ENCODE data around the gene DIPK1A.

DIPK1A gene

GRCh38 chr1:92870591-92870990 is 90.7 kb downstream of the DIPK1A start:
- TF ChIP-seq ZNF785 (tag by site-specific recombination; IDR thresholded peaks at IDR 0.05): no peak
- TF ChIP-seq ZNF677 (tag by site-specific recombination; IDR thresholded peaks at IDR 0.05): no peak
- no peak for TF ChIP-seq ZNF148 (tag by site-specific recombination; IDR thresholded peaks at IDR 0.05; ENCODE audit: borderline replicate concordance)
- TF ChIP-seq ZNF658 (tag by site-specific recombination; IDR thresholded peaks at IDR 0.05): no peak
- TF ChIP-seq ZSCAN23 (tag by site-specific recombination; IDR thresholded peaks at IDR 0.05): no peak
- no peak for TF ChIP-seq ZNF747 (tag by site-specific recombination; IDR thresholded peaks at IDR 0.05)
- no peak for TF ChIP-seq FEZF1 (tag by site-specific recombination; IDR thresholded peaks at IDR 0.05)
- TF ChIP-seq ZNF2 (tag by site-specific recombination; IDR thresholded peaks at IDR 0.05): no peak
- TF ChIP-seq, protein P1, sequence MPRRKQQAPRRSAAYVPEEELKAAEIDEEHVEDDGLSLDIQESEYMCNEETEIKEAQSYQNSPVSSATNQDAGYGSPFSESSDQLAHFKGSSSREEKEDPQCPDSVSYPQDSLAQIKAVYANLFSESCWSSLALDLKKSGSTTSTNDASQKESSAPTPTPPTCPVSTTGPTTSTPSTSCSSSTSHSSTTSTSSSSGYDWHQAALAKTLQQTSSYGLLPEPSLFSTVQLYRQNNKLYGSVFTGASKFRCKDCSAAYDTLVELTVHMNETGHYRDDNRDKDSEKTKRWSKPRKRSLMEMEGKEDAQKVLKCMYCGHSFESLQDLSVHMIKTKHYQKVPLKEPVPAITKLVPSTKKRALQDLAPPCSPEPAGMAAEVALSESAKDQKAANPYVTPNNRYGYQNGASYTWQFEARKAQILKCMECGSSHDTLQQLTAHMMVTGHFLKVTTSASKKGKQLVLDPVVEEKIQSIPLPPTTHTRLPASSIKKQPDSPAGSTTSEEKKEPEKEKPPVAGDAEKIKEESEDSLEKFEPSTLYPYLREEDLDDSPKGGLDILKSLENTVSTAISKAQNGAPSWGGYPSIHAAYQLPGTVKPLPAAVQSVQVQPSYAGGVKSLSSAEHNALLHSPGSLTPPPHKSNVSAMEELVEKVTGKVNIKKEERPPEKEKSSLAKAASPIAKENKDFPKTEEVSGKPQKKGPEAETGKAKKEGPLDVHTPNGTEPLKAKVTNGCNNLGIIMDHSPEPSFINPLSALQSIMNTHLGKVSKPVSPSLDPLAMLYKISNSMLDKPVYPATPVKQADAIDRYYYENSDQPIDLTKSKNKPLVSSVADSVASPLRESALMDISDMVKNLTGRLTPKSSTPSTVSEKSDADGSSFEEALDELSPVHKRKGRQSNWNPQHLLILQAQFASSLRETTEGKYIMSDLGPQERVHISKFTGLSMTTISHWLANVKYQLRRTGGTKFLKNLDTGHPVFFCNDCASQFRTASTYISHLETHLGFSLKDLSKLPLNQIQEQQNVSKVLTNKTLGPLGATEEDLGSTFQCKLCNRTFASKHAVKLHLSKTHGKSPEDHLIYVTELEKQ (tag by site-specific recombination; IDR thresholded peaks at IDR 0.05; ENCODE audit: borderline replicate concordance): no peak
- no peak for TF ChIP-seq ZNF664 (tag by site-specific recombination; IDR thresholded peaks at IDR 0.05)
- TF ChIP-seq, protein P2, sequence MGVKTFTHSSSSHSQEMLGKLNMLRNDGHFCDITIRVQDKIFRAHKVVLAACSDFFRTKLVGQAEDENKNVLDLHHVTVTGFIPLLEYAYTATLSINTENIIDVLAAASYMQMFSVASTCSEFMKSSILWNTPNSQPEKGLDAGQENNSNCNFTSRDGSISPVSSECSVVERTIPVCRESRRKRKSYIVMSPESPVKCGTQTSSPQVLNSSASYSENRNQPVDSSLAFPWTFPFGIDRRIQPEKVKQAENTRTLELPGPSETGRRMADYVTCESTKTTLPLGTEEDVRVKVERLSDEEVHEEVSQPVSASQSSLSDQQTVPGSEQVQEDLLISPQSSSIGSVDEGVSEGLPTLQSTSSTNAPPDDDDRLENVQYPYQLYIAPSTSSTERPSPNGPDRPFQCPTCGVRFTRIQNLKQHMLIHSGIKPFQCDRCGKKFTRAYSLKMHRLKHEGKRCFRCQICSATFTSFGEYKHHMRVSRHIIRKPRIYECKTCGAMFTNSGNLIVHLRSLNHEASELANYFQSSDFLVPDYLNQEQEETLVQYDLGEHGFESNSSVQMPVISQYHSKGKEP (tag by site-specific recombination; IDR thresholded peaks at IDR 0.05): no peak
- TF ChIP-seq, protein P3, sequence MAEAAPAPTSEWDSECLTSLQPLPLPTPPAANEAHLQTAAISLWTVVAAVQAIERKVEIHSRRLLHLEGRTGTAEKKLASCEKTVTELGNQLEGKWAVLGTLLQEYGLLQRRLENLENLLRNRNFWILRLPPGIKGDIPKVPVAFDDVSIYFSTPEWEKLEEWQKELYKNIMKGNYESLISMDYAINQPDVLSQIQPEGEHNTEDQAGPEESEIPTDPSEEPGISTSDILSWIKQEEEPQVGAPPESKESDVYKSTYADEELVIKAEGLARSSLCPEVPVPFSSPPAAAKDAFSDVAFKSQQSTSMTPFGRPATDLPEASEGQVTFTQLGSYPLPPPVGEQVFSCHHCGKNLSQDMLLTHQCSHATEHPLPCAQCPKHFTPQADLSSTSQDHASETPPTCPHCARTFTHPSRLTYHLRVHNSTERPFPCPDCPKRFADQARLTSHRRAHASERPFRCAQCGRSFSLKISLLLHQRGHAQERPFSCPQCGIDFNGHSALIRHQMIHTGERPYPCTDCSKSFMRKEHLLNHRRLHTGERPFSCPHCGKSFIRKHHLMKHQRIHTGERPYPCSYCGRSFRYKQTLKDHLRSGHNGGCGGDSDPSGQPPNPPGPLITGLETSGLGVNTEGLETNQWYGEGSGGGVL (tag by site-specific recombination; IDR thresholded peaks at IDR 0.05): no peak
- TF ChIP-seq ZNF140 (tag by site-specific recombination; IDR thresholded peaks at IDR 0.05): no peak
- TF ChIP-seq ZNF776 (tag by site-specific recombination; IDR thresholded peaks at IDR 0.05; ENCODE audit: borderline replicate concordance): no peak
- no peak for TF ChIP-seq YY2 (tag by site-specific recombination; IDR thresholded peaks at IDR 0.05)
- no peak for TF ChIP-seq ZFP69B (tag by site-specific recombination; IDR thresholded peaks at IDR 0.05)
- no peak for TF ChIP-seq TRIM28 (IDR thresholded peaks at IDR 0.05; ENCODE audit: borderline replicate concordance, low read length)
- no peak for TF ChIP-seq ZNF843 (tag by site-specific recombination; IDR thresholded peaks at IDR 0.05)
- POLR2A ChIA-PET: no interaction called here
- no peaks in the 10 kb centered on the region for H3K9me3 ChIP-seq (ENCODE audit: control insufficient read depth, insufficient read depth, low read depth, low read length)
- H3K27ac ChIP-seq (ENCODE audit: extremely low read depth, low read depth, low read length): no peak overlapping the region
- H3K4me1 ChIP-seq (ENCODE audit: control insufficient read depth, insufficient read depth, low read length): no peaks in the 10 kb centered on the region
- CTCF ChIA-PET: interaction anchor here (0.9 to 1.7 kb wide), 2 partner anchors 11 to 123 kb away, joined by 3 to 9 read pairs; no protein-coding TSS in a partner anchor
- no peak overlapping the region for H3K4me3 ChIP-seq (ENCODE audit: low read depth, low read length)
- H3K36me3 ChIP-seq (ENCODE audit: control insufficient read depth in 2 of 2, insufficient read depth in 1 of 2, low read length in 2 of 2): peaks cover 0 to 11% of the 10 kb centered on the region in 2 experiments; a peak in 2 of 3 replicates

Data from HEK293 (cell line).